ENCODE measurements around the gene NPVF. TPM values are rescaled to one million over a fixed set of nuclear protein-coding genes. Genes with fewer than 3 reads are reported as not detected.

Gene NPVF
- total RNA-seq, 1 donor from 2014 or later: not detected

Other genes starting within 250 kb of the NPVF start
- 28.2 and 43.8 TPM in 2 replicates for gene OSBPL3, start 248.3 kb downstream of the NPVF start, total RNA-seq
- gene CYCS, start 103.2 kb downstream of the NPVF start, total RNA-seq: 51.4 and 71.7 TPM in 2 replicates

Measured in pulmonary artery endothelial cell (primary cell).